GM08714 (cell line): ENCODE measurements around the gene MYBBP1A.
"Not testable (repeated sequence)": the region's sequence is repeated elsewhere in the genome, so short reads cannot be mapped to it uniquely, and the experiment has no call there.

Experiments
- H3K4me3 ChIP-seq: fragments of 200-500 bp; sonication (Bioruptor generic); 2 replicates; pipeline ENCODE4 v1.5.1; 2014; ENCODE audit warnings: mild to moderate bottlenecking, low read length, inconsistent platforms
- ZNF274 ChIP-seq: IDR thresholded peaks from 2 replicates; pipeline ENCODE4 v1.6.1; 2012; ENCODE audit warnings: mild to moderate bottlenecking, low read depth, low read length

Gene MYBBP1A

GRCh38 chr17:4584101-4584916 lies 29.1 kb upstream of the MYBBP1A start, which contains the start of gene SMTNL2:
Gene SMTNL2, plus strand, starts transcription at chr17:4584529. Its CDS starts 77 bp downstream, at chr17:4584606.
- TF ChIP-seq ZNF274, result no peak
- no peak within 1 kb of the TSS for H3K4me3 ChIP-seq

GRCh38 chr17:4583782-4584100 lies 28.6 kb upstream of the MYBBP1A start:
- no peak overlapping the region for H3K4me3 ChIP-seq
- no peak for TF ChIP-seq ZNF274

GRCh38 chr17:4583206-4583605 lies 28.0 kb upstream of the MYBBP1A start:
- TF ChIP-seq ZNF274, result no peak
- no peak overlapping the region for H3K4me3 ChIP-seq

- H3K4me3 ChIP-seq, result no peak overlapping the region
- no peak for TF ChIP-seq ZNF274
Observed at GRCh38 chr17:4582691-4583090, 27.5 kb upstream of the MYBBP1A start.

- no peak overlapping the region for H3K4me3 ChIP-seq
- no peak for TF ChIP-seq ZNF274
Observed at GRCh38 chr17:4582101-4582501, 26.9 kb upstream of the MYBBP1A start.

- no peak overlapping the region for H3K4me3 ChIP-seq
- TF ChIP-seq ZNF274, result no peak
Observed at GRCh38 chr17:4580291-4580690, 25.1 kb upstream of the MYBBP1A start.

GRCh38 chr17:4579678-4580077 lies 24.5 kb upstream of the MYBBP1A start:
- no peak overlapping the region for H3K4me3 ChIP-seq
- no peak for TF ChIP-seq ZNF274

GRCh38 chr17:4578349-4578748 lies 23.2 kb upstream of the MYBBP1A start:
- H3K4me3 ChIP-seq, result not testable (repeated sequence)

GRCh38 chr17:4577386-4577993 lies 22.3 kb upstream of the MYBBP1A start:
- no peak overlapping the region for H3K4me3 ChIP-seq
- no peak for TF ChIP-seq ZNF274

GRCh38 chr17:4576729-4577322 lies 21.6 kb upstream of the MYBBP1A start:
- TF ChIP-seq ZNF274, result no peak
- H3K4me3 ChIP-seq, result no peak overlapping the region

GRCh38 chr17:4576161-4576558 lies 21.0 kb upstream of the MYBBP1A start:
- TF ChIP-seq ZNF274, result no peak
- H3K4me3 ChIP-seq, result no peak overlapping the region

GRCh38 chr17:4574448-4575045 lies 19.4 kb upstream of the MYBBP1A start:
- no peak overlapping the region for H3K4me3 ChIP-seq
- no peak for TF ChIP-seq ZNF274

- no peak overlapping the region for H3K4me3 ChIP-seq
- no peak for TF ChIP-seq ZNF274
Observed at GRCh38 chr17:4573669-4574068, 18.5 kb upstream of the MYBBP1A start.

GRCh38 chr17:4573115-4573514 lies 17.9 kb upstream of the MYBBP1A start:
- H3K4me3 ChIP-seq, result no peak overlapping the region
- no peak for TF ChIP-seq ZNF274

GRCh38 chr17:4572131-4572530 lies 16.9 kb upstream of the MYBBP1A start:
- no peak overlapping the region for H3K4me3 ChIP-seq
- no peak for TF ChIP-seq ZNF274
